GM23248 (cell line): Measurements from ENCODE around the gene RXFP4. TPM values are rescaled to one million over a fixed set of nuclear protein-coding genes. Genes with fewer than 3 reads are reported as not detected.
"Not testable (repeated sequence)": the region's sequence is repeated elsewhere in the genome, so short reads cannot be mapped to it uniquely, and the experiment has no call there.

ENCODE experiments used
- DNase-seq: peaks from one replicate; pipeline ENCODE4 v3.0.0-alpha.2; 2015
- H2AFZ ChIP-seq: fragments of 200-600 bp; sonication (generic); 2 replicates; pipeline ENCODE4 v1.6.1; 2016; ENCODE audit warnings: antibody characterized with exemption
- H3F3A ChIP-seq: fragments of 200-600 bp; sonication (generic); 2 replicates; pipeline ENCODE4 v1.6.1; 2016; ENCODE audit warnings: mild to moderate bottlenecking, antibody characterized with exemption, mixed run types; ENCODE audit not compliant: insufficient read depth
- H3K27ac ChIP-seq: fragments of 200-600 bp; sonication (generic); 2 replicates; pipeline ENCODE4 v1.5.1; 2016; ENCODE audit warnings: mild to moderate bottlenecking
- H3K27me3 ChIP-seq: fragments of 200-600 bp; sonication (generic); replicated peaks from 2 replicates; pipeline ENCODE4 v1.6.1; 2016; ENCODE audit warnings: mild to moderate bottlenecking; ENCODE audit not compliant: insufficient read depth
- H3K36me3 ChIP-seq: fragments of 200-600 bp; sonication (generic); 2 replicates; pipeline ENCODE4 v1.6.1; 2016; ENCODE audit warnings: low read depth, mild to moderate bottlenecking
- H3K4me1 ChIP-seq: fragments of 200-600 bp; sonication (generic); 2 replicates; pipeline ENCODE4 v1.6.1; 2016; ENCODE audit warnings: mild to moderate bottlenecking; ENCODE audit not compliant: insufficient read depth
- H3K4me2 ChIP-seq: fragments of 200-600 bp; sonication (generic); one replicate; pipeline ENCODE4 v1.6.1; 2016; ENCODE audit warnings: mild to moderate bottlenecking; ENCODE audit not compliant: unreplicated experiment
- H3K4me3 ChIP-seq: fragments of 200-600 bp; sonication (generic); 2 replicates; pipeline ENCODE4 v1.5.1; 2016; ENCODE audit warnings: mild to moderate bottlenecking
- H3K79me2 ChIP-seq: fragments of 200-600 bp; sonication (generic); 2 replicates; pipeline ENCODE4 v1.6.1; 2016; ENCODE audit warnings: mild to moderate bottlenecking; ENCODE audit not compliant: insufficient read depth
- H3K9ac ChIP-seq: fragments of 200-600 bp; sonication (generic); 2 replicates; pipeline ENCODE4 v1.6.1; 2016; ENCODE audit warnings: mild to moderate bottlenecking
- H3K9me2 ChIP-seq: fragments of 200-600 bp; sonication (generic); 2 replicates; pipeline ENCODE4 v1.6.1; 2016; ENCODE audit warnings: mixed run types, mild to moderate bottlenecking, moderate library complexity; ENCODE audit not compliant: insufficient read depth
- H3K9me3 ChIP-seq: fragments of 200-600 bp; sonication (generic); one replicate; pipeline ENCODE4 v1.6.1; 2017; ENCODE audit warnings: low read depth
- H4K20me1 ChIP-seq: fragments of 200-600 bp; sonication (generic); 2 replicates; pipeline ENCODE4 v1.6.0; 2016; ENCODE audit not compliant: insufficient read depth
- EZH2 ChIP-seq: fragments of 200-600 bp; sonication (generic); IDR thresholded peaks from 2 replicates; pipeline ENCODE4 v1.6.1; 2018; ENCODE audit warnings: antibody characterized with exemption, mild to moderate bottlenecking; ENCODE audit not compliant: insufficient read depth, poor library complexity, severe bottlenecking
- EZH2phosphoT487 ChIP-seq: fragments of 200-600 bp; sonication (generic); IDR thresholded peaks from 2 replicates; pipeline ENCODE4 v1.6.1; 2018; ENCODE audit warnings: antibody characterized with exemption, moderate library complexity, mild to moderate bottlenecking, low read depth; ENCODE audit not compliant: insufficient read depth
- WGBS, 2 experiments: methylation state at CpG; one replicate each; pipeline ENCODE4 v1.1.6; 2015 to 2017; ENCODE audit warnings: low lambda C conversion rate in 2 of 2, low coverage in 1 of 2; ENCODE audit errors: missing lambda C conversion rate in 2 of 2; 5-methylcytosine and 5-hydroxymethylcytosine counted together
- in situ Hi-C: fragments of 300-500 bp; cut with MboI; formaldehyde crosslinking; loops from 2 replicates; pipeline ENCODE4 v1.15.0; 2020
- microRNA-seq: library from miRNA; unstranded; fragments of <30 nt; microRNA quantifications from one replicate; pipeline ENCODE4, GENCODE V29; 2016; ENCODE audit warnings: borderline number of aligned reads
- polyA plus RNA-seq: library from polyadenylated mRNA; unstranded; fragments of >200 nt; fragmentation: Nextera tagmentation; extraction: Ambion mirVana; gene quantifications from 2 replicates; pipeline ENCODE4 v1.2.1, GENCODE V29; 2016
- small RNA-seq: library from RNA; depleted of rRNA; stranded (forward); fragments of <200 nt; gene quantifications from one replicate; pipeline ENCODE3, GENCODE V24; 2014; ENCODE audit warnings: low read depth, low replicate concordance
- total RNA-seq: library from RNA; depleted of rRNA; stranded (reverse); fragments of >200 nt; shearing (Covaris generic); gene quantifications from 2 replicates; pipeline ENCODE4 v1.2.3, GENCODE V29; 2014; rRNA removed

Gene RXFP4
- total and polyA plus RNA-seq, 2 experiments from 2014 or later: 0.39 TPM; not detected in 1

DNA sequence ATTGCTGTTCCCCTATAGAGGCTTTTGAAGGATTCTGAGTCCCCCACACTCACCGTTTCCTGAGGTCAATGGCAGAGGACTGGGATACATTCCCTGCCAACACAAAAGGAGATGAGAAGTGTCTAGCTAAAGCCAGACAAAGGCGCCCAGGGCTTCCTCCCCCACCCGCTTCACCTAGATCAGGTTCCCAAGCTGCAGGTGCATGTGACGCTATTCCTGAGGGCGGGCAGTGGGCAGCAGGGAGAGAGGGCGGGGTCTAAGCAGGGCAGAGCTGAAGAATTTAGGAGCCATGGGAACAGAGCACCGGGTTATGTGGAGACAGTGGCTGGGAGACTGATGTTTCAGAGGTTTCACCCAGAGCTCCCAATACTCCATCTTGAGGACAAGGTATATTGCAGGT, 42.9 kb downstream of the RXFP4 start:
- 79 to 80% methylated on average over 7 of the region's 7 CpGs for WGBS, 2 experiments
- Histone ChIP-seq H3K36me3 (0 out of 2 replicates have a peak, but pooled peaks cover 2% of the 10 kb centered on the region), H2AFZ (no peak overlapping the region), H3K9me2 (no peaks in the 10 kb centered on the region), H3K4me2 (no peak overlapping the region), H3K79me2 (peaks cover 39% of the 10 kb centered on the region), H3K27me3 (no peaks in the 10 kb centered on the region), H3K4me3 (no peak overlapping the region), H3K9me3 (no peaks in the 10 kb centered on the region), H3K4me1 (peaks cover 43% of the 10 kb centered on the region), H3K27ac (peak overlapping the region; percentile 96), H3F3A (peaks cover 40% of the 10 kb centered on the region), H4K20me1 (no peaks in the 10 kb centered on the region), H3K9ac (peak overlapping the region; percentile 97)
- TF ChIP-seq EZH2phosphoT487 (no peak), EZH2 (no peak)
- in situ Hi-C loops: no loop called here
- no peak for DNase-seq

DNA sequence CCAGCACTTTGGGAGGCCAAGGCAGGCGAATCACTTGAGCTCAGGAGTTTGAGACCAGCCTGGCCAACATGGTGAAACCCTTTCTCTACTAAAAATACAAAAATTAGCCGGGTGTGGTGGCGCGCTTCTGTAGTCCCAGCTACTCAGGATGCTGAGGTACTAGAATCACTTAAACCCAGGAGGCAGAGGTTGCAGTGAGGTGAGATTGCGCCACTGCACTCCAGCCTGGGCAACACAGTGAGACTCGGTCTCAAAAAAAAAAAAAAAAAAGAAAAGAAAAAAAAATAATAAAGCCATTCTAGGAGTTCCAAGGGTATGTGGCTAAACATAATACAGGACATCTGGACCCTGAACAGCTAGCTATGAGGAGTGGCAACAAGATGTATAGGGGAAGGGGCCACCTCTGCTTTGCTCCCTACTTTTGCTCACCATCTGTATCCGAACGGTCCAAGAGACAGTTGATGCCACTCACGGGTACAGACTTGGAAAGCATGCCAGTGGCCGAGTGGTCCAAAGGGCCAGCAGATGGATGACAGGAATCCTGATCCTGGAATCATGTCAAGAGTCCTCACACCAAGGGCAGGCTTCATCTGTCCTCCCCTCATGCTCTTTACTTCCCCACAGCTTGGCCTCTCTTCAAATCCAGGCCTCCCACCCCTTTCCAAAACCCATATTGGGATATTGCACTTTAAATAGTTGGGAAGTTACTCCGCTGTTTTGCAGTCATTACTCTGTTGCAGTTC, 43.6 kb downstream of the RXFP4 start:
- H3K4me1 ChIP-seq: peaks cover 37% of the 10 kb centered on the region
- H3K27me3 ChIP-seq, H3K4me2 ChIP-seq, in situ Hi-C loops, H3K36me3 ChIP-seq, H4K20me1 ChIP-seq, H3K9me2 ChIP-seq, DNase-seq, H3K9ac ChIP-seq, H3K4me3 ChIP-seq, H3K9me3 ChIP-seq, H2AFZ ChIP-seq: not testable (repeated sequence)
- peaks cover 32% of the 10 kb centered on the region for H3K79me2 ChIP-seq
- WGBS, 2 experiments: 86 to 91% methylated on average over 10 to 11 of the region's 11 CpGs
- peaks cover 35% of the 10 kb centered on the region for H3F3A ChIP-seq
- H3K27ac ChIP-seq: 0 out of 2 replicates have a peak overlapping the region, but pooled peaks have one; percentile 96

DNA sequence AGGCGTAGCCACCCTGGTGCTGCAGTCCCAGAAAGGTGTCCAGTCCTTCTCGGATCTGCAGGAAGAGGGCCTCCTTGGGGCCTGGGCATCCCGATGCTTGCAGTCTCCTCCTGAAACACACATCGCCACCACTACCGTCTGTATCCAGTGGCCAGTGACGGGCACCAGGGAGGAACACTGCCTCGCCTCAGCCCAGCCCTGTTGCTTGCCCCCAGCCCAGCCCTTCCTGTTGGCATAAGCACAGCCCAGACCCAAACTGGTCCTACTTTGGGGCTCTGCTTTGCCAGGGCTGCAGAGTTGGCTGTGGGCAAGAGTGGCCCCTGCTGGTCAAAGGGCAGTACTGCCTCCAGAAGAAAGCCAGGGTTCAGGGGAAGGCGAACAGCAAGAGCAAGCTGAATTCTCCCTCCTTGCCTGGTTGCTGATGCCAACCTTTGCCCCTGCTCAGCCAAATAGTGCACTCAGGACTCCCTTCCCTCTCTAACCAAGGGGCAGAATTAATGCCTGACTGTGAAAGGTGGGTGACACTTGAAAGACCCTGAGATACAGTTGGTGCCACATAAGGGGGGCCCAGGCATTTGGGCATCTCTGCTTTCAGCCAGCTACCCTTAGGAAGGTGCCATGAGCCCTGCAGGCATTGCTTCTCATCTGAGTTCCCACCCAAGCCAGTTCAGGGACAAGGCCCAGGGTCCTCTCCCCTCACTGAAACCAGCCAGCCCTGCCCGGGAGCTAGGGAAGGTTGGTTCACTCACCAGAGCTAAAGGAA, 48.0 kb downstream of the RXFP4 start:
- WGBS, 2 experiments: 14 to 16% methylated on average over 9 of the region's 9 CpGs
- Histone ChIP-seq H3K27me3 (no peaks in the 10 kb centered on the region), H3K27ac (peak overlapping the region; percentile 21; the same call in 1 of the 2 replicates), H3K79me2 (no peaks in the 10 kb centered on the region), H3K4me3 (peak overlapping the region; percentile 73), H3K9me3 (no peaks in the 10 kb centered on the region), H3K36me3 (no peaks in the 10 kb centered on the region), H3K4me2 (peak overlapping the region; percentile 87), H3K9ac (peak overlapping the region; percentile 71), H2AFZ (peak overlapping the region; percentile 92), H3K9me2 (no peaks in the 10 kb centered on the region), H3K4me1 (peaks cover 13% of the 10 kb centered on the region), H4K20me1 (no peaks in the 10 kb centered on the region), H3F3A (no peaks in the 10 kb centered on the region)
- TF ChIP-seq EZH2 (no peak), EZH2phosphoT487 (no peak)
- in situ Hi-C loops: no loop called here
- peak; percentile 81 for DNase-seq

DNA sequence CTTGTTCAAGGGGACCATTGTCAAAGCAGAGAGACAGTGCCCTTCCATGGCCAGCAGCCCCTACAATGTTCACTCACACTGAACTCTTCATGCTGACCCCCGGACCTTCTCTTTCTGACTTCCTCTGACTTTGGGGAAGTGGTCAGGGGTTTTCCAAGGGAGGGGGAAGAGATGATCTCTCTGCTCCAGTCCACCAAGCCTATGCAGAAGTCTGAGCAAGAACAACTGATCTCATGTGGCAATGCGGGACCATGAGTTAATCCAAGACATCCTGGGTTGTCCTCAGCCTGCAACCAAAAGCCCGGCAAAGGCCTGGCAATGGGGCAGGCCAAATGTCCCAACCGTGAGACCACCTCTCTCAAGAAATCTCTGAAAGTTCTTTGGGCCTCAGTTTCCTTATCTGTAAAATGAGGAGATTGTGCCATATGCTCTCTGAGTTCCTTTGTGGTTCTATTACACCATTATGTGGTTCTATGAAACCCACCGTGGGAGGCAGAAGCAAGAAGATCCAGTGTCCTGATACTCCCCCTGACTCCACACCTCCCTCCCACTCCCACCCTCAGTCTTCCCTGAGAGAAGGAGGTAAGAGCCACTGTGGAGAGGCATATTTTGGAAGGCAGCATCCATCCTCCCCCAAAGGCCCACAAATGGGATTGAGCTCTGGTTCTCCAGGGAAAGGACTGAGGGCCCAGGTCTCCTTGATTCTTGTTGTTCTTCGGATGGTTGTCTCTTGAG, 48.7 kb downstream of the RXFP4 start:
- DNase-seq: no peak
- H3K9me3 ChIP-seq: no peaks in the 10 kb centered on the region
- H4K20me1 ChIP-seq: no peaks in the 10 kb centered on the region
- no peak overlapping the region for H3K4me2 ChIP-seq
- no peak for TF ChIP-seq EZH2phosphoT487
- TF ChIP-seq EZH2: no peak
- no peaks in the 10 kb centered on the region for H3K27me3 ChIP-seq
- H3K9ac ChIP-seq: no peak overlapping the region
- no peaks in the 10 kb centered on the region for H3K36me3 ChIP-seq
- H3K27ac ChIP-seq: no peak overlapping the region
- no peak overlapping the region for H3K4me3 ChIP-seq
- peaks cover 13% of the 10 kb centered on the region for H3K4me1 ChIP-seq
- no peaks in the 10 kb centered on the region for H3K79me2 ChIP-seq
- in situ Hi-C loops: no loop called here
- WGBS, 2 experiments: 90 to 91% methylated on average over 6 of the region's 6 CpGs
- no peak overlapping the region for H2AFZ ChIP-seq
- no peaks in the 10 kb centered on the region for H3F3A ChIP-seq
- H3K9me2 ChIP-seq: no peaks in the 10 kb centered on the region

Small RNAs within 50 kb of the gene (microRNA-seq; reads per million reads assigned to microRNA genes)
- gene MIR6738: not detected

Small RNAs within 50 kb of the gene (small RNA-seq; reads per million reads assigned to genes)
- gene MIR6738 (not detected), gene RF00015 (not detected), gene SCARNA4 (not detected), gene SNORA80E (2.4 reads per million, percentile 69 among the genes with 10 or more reads in this experiment)

Other genes with a start within 250 kb of the RXFP4 start
- gene GON4L, start 84.4 kb upstream of the RXFP4 start, total RNA-seq: 20.4 and 24.4 TPM in 2 replicates
- 24.9 and 30.3 TPM in 2 replicates for gene GON4L, start 84.4 kb upstream of the RXFP4 start, polyA plus RNA-seq
- 28.5 and 30.2 TPM in 2 replicates for gene SYT11, start 82.1 kb upstream of the RXFP4 start, total RNA-seq
- 16.2 and 18.3 TPM in 2 replicates for gene SYT11, start 82.1 kb upstream of the RXFP4 start, polyA plus RNA-seq
- 29.7 and 32.4 TPM in 2 replicates for gene RIT1, start 30.3 kb upstream of the RXFP4 start, total RNA-seq
- gene RIT1, start 30.3 kb upstream of the RXFP4 start, polyA plus RNA-seq: 30.5 and 33.1 TPM in 2 replicates
- gene KHDC4, start 7.2 kb upstream of the RXFP4 start, total RNA-seq: 24.2 TPM in 2 replicates
- gene KHDC4, start 7.2 kb upstream of the RXFP4 start, polyA plus RNA-seq: 25.3 and 27.8 TPM in 2 replicates
- 136 and 139 TPM in 2 replicates for gene ARHGEF2, start 36.9 kb downstream of the RXFP4 start, total RNA-seq
- 76.7 and 77.7 TPM in 2 replicates for gene ARHGEF2, start 36.9 kb downstream of the RXFP4 start, polyA plus RNA-seq
- 433 and 695 TPM in 2 replicates for gene SSR2, start 79.3 kb downstream of the RXFP4 start, total RNA-seq
- 318 and 327 TPM in 2 replicates for gene SSR2, start 79.3 kb downstream of the RXFP4 start, polyA plus RNA-seq
- 18.4 and 19.0 TPM in 2 replicates for gene UBQLN4, start 112.2 kb downstream of the RXFP4 start, total RNA-seq
- gene UBQLN4, start 112.2 kb downstream of the RXFP4 start, polyA plus RNA-seq: 9.9 and 10.6 TPM in 2 replicates
- gene LAMTOR2, start 113.1 kb downstream of the RXFP4 start, total RNA-seq: 41.3 and 52.7 TPM in 2 replicates
- 140 and 143 TPM in 2 replicates for gene LAMTOR2, start 113.1 kb downstream of the RXFP4 start, polyA plus RNA-seq
- not detected in 2 replicates for gene RAB25, start 119.5 kb downstream of the RXFP4 start, total RNA-seq
- gene RAB25, start 119.5 kb downstream of the RXFP4 start, polyA plus RNA-seq: not detected in 2 replicates
- gene MEX3A, start 140.8 kb downstream of the RXFP4 start, total RNA-seq: 0.13 and 0.22 TPM in 2 replicates
- 0.05 TPM in 2 replicates for gene MEX3A, start 140.8 kb downstream of the RXFP4 start, polyA plus RNA-seq
- 1,219 and 1,322 TPM in 2 replicates for gene LMNA, start 173.1 kb downstream of the RXFP4 start, total RNA-seq
- 1,230 and 1,270 TPM in 2 replicates for gene LMNA, start 173.1 kb downstream of the RXFP4 start, polyA plus RNA-seq
- 1.1 TPM in 1 of 2 replicates, not detected in the other for gene SEMA4A, start 211.9 kb downstream of the RXFP4 start, total RNA-seq
- gene SEMA4A, start 211.9 kb downstream of the RXFP4 start, polyA plus RNA-seq: 0.35 and 0.51 TPM in 2 replicates